PC-3 (cell line): ENCODE data around the gene CRYGD. TPM values are rescaled to one million over a fixed set of nuclear protein-coding genes. Genes with fewer than 3 reads are reported as not detected.

Source experiments
- ATAC-seq: fragments of 200-7000 bp; cut with Tn5 transposase; 2 replicates; pipeline ENCODE4 v1.9.1; 2020; ENCODE audit warnings: mild to moderate bottlenecking, moderate library complexity
- BruUV-seq: library from RNA; stranded (reverse); fragments of 400-500 nt; replicated peaks from 2 replicates; lab custom pipeline; 2021; lab: Mats Ljungman, UMichigan
- CTCF ChIA-PET: fragments of 300-600 bp; sonication (Branson Sonifier 250); formaldehyde crosslinking; loops from one replicate; lab custom pipeline; 2022; ENCODE audit warnings: antibody characterized with exemption; lab: Charles Lee
- POLR2A ChIA-PET: fragments of 300-600 bp; sonication (Branson Sonifier 250); formaldehyde crosslinking; loops from one replicate; lab custom pipeline; 2022; ENCODE audit warnings: antibody characterized with exemption; ENCODE audit not compliant: unreplicated experiment; lab: Charles Lee
- DNase-seq: peaks from one replicate; pipeline ENCODE4 v3.0.0-alpha.2; 2015
- H2AFZ ChIP-seq: fragments of 300-600 bp; sonication (generic); 2 replicates; pipeline ENCODE4 v1.6.0; 2016; ENCODE audit warnings: antibody characterized with exemption, low read length
- H3F3A ChIP-seq: fragments of 300-600 bp; sonication (generic); one replicate; pipeline ENCODE4 v1.6.0; 2017; ENCODE audit warnings: antibody characterized with exemption, low read length, control low read depth, mild to moderate bottlenecking; ENCODE audit not compliant: unreplicated experiment
- H3K27ac ChIP-seq: fragments of 300-600 bp; sonication (generic); 2 replicates; pipeline ENCODE4 v1.5.1; 2016; ENCODE audit warnings: mild to moderate bottlenecking, low read length
- H3K27me3 ChIP-seq: fragments of 300-600 bp; sonication (generic); 2 replicates; pipeline ENCODE4 v1.6.1; 2016; ENCODE audit warnings: low read length, mixed read lengths
- H3K36me3 ChIP-seq: fragments of 300-600 bp; sonication (generic); 2 replicates; pipeline ENCODE4 v1.6.1; 2016; ENCODE audit warnings: low read depth, mixed run types, low read length, mixed read lengths
- H3K4me1 ChIP-seq: fragments of 300-600 bp; sonication (generic); 2 replicates; pipeline ENCODE4 v1.5.1; 2016; ENCODE audit warnings: low read length; ENCODE audit not compliant: insufficient read depth
- H3K4me2 ChIP-seq: fragments of 300-600 bp; sonication (generic); 2 replicates; pipeline ENCODE4 v1.6.0; 2016; ENCODE audit warnings: low read length
- H3K4me3 ChIP-seq: fragments of 300-600 bp; sonication (generic); 2 replicates; pipeline ENCODE4 v1.5.1; 2016; ENCODE audit warnings: mild to moderate bottlenecking, low read length, mixed read lengths
- H3K79me2 ChIP-seq: fragments of 300-600 bp; sonication (generic); 2 replicates; pipeline ENCODE4 v1.6.1; 2017; ENCODE audit warnings: low read length, mixed read lengths
- H3K9ac ChIP-seq: fragments of 300-600 bp; sonication (generic); 2 replicates; pipeline ENCODE4 v1.6.0; 2016; ENCODE audit warnings: mild to moderate bottlenecking, low read length
- H3K9me2 ChIP-seq: fragments of 300-600 bp; sonication (generic); replicated peaks from 2 replicates; pipeline ENCODE4 v1.6.1; 2016; ENCODE audit warnings: mixed run types, low read length, mixed read lengths
- H3K9me3 ChIP-seq: fragments of 300-600 bp; sonication (generic); 2 replicates; pipeline ENCODE4 v1.6.1; 2016; ENCODE audit warnings: low read length, mixed read lengths
- H4K20me1 ChIP-seq: fragments of 300-600 bp; sonication (generic); 2 replicates; pipeline ENCODE4 v1.6.1; 2016; ENCODE audit warnings: low read length, mixed read lengths
- CTCF ChIP-seq: fragments of 300-600 bp; sonication (generic); conservative IDR thresholded peaks from 2 replicates; pipeline ENCODE4 v1.5.1; 2017; ENCODE audit warnings: antibody characterized with exemption, low read depth, mild to moderate bottlenecking, low read length
- EZH2 ChIP-seq: fragments of 300-600 bp; sonication (generic); IDR thresholded peaks from one replicate; pipeline ENCODE4 v1.6.1; 2017; ENCODE audit warnings: antibody characterized with exemption, mild to moderate bottlenecking, low read length; ENCODE audit not compliant: unreplicated experiment
- EZH2phosphoT487 ChIP-seq: fragments of 300-600 bp; sonication (generic); IDR thresholded peaks from 2 replicates; pipeline ENCODE4 v1.6.1; 2018; ENCODE audit warnings: mild to moderate bottlenecking, antibody characterized with exemption, low read length, borderline replicate concordance
- intact Hi-C: fragments of 100-400 bp; cut with micrococcal nuclease; formaldehyde crosslinking; loops from 2 replicates; pipeline ENCODE4 v1.9.0; 2023
- total RNA-seq: library from RNA; depleted of rRNA; stranded (reverse); fragments of >200 nt; gene quantifications from 2 replicates; pipeline ENCODE4 v1.2.3, GENCODE V29; 2014

CRYGD gene
- total RNA-seq, 1 experiment from 2014 or later = not detected

DNA sequence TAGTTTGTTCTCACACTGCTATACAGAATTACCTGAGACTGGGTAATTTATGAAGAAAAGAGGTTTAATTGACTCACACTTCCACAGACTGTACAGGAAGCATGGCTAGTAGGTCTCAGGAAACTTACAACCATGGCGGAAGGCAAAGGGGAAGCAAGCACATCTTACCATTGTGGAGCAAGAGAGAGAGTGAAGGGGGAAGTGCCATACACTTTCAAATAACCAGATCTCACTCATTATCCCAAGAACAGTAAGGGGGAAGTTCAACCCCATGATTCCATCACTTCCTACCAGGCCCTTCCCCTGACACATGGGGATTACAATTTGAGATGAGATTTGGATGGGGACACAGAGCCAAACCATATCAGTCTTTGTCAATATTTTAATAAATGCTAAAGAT, 26.6 kb upstream of the CRYGD start:
- no peaks in the 10 kb centered on the region for H3K36me3 ChIP-seq
- no peaks in the 10 kb centered on the region for H3F3A ChIP-seq
- intact Hi-C loops = no loop called here
- H3K9me2 ChIP-seq = no peaks in the 10 kb centered on the region
- H4K20me1 ChIP-seq = no peaks in the 10 kb centered on the region
- H3K79me2 ChIP-seq = no peaks in the 10 kb centered on the region
- POLR2A ChIA-PET = no interaction called here
- no peak for TF ChIP-seq EZH2phosphoT487
- no peak for TF ChIP-seq EZH2
- no peak for TF ChIP-seq CTCF
- H3K27ac ChIP-seq = no peak overlapping the region
- no peaks in the 10 kb centered on the region for H3K4me1 ChIP-seq
- CTCF ChIA-PET = no interaction called here
- H3K9me3 ChIP-seq = no peaks in the 10 kb centered on the region
- H2AFZ ChIP-seq = no peak overlapping the region
- DNase-seq (no peak), ATAC-seq (no peak)
- no peak overlapping the region for H3K4me2 ChIP-seq
- H3K4me3 ChIP-seq = no peak overlapping the region
- H3K27me3 ChIP-seq = no peaks in the 10 kb centered on the region
- H3K9ac ChIP-seq = no peak overlapping the region
- BruUV-seq = no TSS peak

- CTCF ChIA-PET = no interaction called here
- intact Hi-C loops = no loop called here
Observed at GRCh38 chr2:208150094-208150493, 25.8 kb upstream of the CRYGD start.

More at GRCh38 chr2:208150094-208150493, 25.8 kb upstream of the CRYGD start:
- no peaks in the 10 kb centered on the region for H3K36me3 ChIP-seq
- no peak for ATAC-seq
- TF ChIP-seq EZH2phosphoT487 (no peak), EZH2 (no peak), CTCF (no peak)
- no peak overlapping the region for H3K4me2 ChIP-seq
- POLR2A ChIA-PET = no interaction called here
- no peak overlapping the region for H3K27ac ChIP-seq
- no peaks in the 10 kb centered on the region for H3K79me2 ChIP-seq
- BruUV-seq = no TSS peak
- H3K4me3 ChIP-seq = no peak overlapping the region
- H3K27me3 ChIP-seq = no peaks in the 10 kb centered on the region
- H3K9ac ChIP-seq = no peak overlapping the region
- H3K9me3 ChIP-seq = no peaks in the 10 kb centered on the region
- no peaks in the 10 kb centered on the region for H3K4me1 ChIP-seq
- no peaks in the 10 kb centered on the region for H3F3A ChIP-seq
- no peaks in the 10 kb centered on the region for H3K9me2 ChIP-seq
- no peak overlapping the region for H2AFZ ChIP-seq
- no peaks in the 10 kb centered on the region for H4K20me1 ChIP-seq
- no peak for DNase-seq
